GM18508 (cell line): ENCODE measurements around the gene MAGI1.
"Not testable (repeated sequence)": the region's sequence is repeated elsewhere in the genome, so short reads cannot be mapped to it uniquely, and the experiment has no call there.

Experiments
- ATAC-seq: cut with Tn5 transposase; IDR thresholded peaks from one replicate; pipeline ENCODE4 v1.9.1; 2021; ENCODE audit warnings: moderate number of reproducible peaks; ENCODE audit not compliant: insufficient read depth, unreplicated experiment

Gene MAGI1

GRCh38 chr3:65584913-65585312 lies 453.8 kb downstream of the MAGI1 start:
- no peak for ATAC-seq

- no peak for ATAC-seq
These were observed 454.7 kb downstream of the MAGI1 start for GRCh38 chr3:65584002-65584401.

GRCh38 chr3:65583188-65583587 lies 455.5 kb downstream of the MAGI1 start:
- ATAC-seq, result no peak

GRCh38 chr3:65582012-65582717 lies 456.6 kb downstream of the MAGI1 start:
- ATAC-seq, result no peak

- ATAC-seq, result no peak
These were observed 457.4 kb downstream of the MAGI1 start for GRCh38 chr3:65581313-65581712.

- ATAC-seq, result no peak
These were observed 459.9 kb downstream of the MAGI1 start for GRCh38 chr3:65578861-65579260.

GRCh38 chr3:65577843-65578430 lies 460.8 kb downstream of the MAGI1 start:
- no peak for ATAC-seq

GRCh38 chr3:65576966-65577365 lies 461.8 kb downstream of the MAGI1 start:
- no peak for ATAC-seq

- ATAC-seq, result no peak
These were observed 462.5 kb downstream of the MAGI1 start for GRCh38 chr3:65576228-65576627.

- no peak for ATAC-seq
These were observed 463.3 kb downstream of the MAGI1 start for GRCh38 chr3:65575376-65575840.

- no peak for ATAC-seq
These were observed 465.1 kb downstream of the MAGI1 start for GRCh38 chr3:65573548-65574116.

- ATAC-seq, result no peak
These were observed 466.4 kb downstream of the MAGI1 start for GRCh38 chr3:65572175-65572777.

- ATAC-seq, result no peak
These were observed 468.8 kb downstream of the MAGI1 start for GRCh38 chr3:65569845-65570405.

GRCh38 chr3:65569129-65569528 lies 469.6 kb downstream of the MAGI1 start:
- no peak for ATAC-seq

GRCh38 chr3:65568497-65568896 lies 470.2 kb downstream of the MAGI1 start:
- ATAC-seq, result no peak

- ATAC-seq, result not testable (repeated sequence)
These were observed 473.0 kb downstream of the MAGI1 start for GRCh38 chr3:65565744-65566143.

GRCh38 chr3:65564483-65564882 lies 474.2 kb downstream of the MAGI1 start:
- ATAC-seq, result no peak

- no peak for ATAC-seq
These were observed 474.9 kb downstream of the MAGI1 start for GRCh38 chr3:65563861-65564260.

- no peak for ATAC-seq
These were observed 476.3 kb downstream of the MAGI1 start for GRCh38 chr3:65562447-65562846.

GRCh38 chr3:65561617-65562016 lies 477.1 kb downstream of the MAGI1 start:
- no peak for ATAC-seq

GRCh38 chr3:65560901-65561300 lies 477.8 kb downstream of the MAGI1 start:
- no peak for ATAC-seq
